GM12875 (cell line): ENCODE data around the gene CDK2.

Experiments
- H3K4me3 ChIP-seq: one replicate; pipeline ENCODE4 v1.5.1; 2011; ENCODE audit warnings: low read depth, low read length, control low read depth
- CTCF ChIP-seq: IDR thresholded peaks from 2 replicates; pipeline ENCODE4 v1.5.1; 2011; ENCODE audit warnings: low read depth, mild to moderate bottlenecking, control low read depth, inconsistent platforms, low read length, moderate library complexity, borderline replicate concordance; ENCODE audit not compliant: insufficient read depth

Gene CDK2

GRCh38 chr12:55940065-55940732 is 26.4 kb upstream of the CDK2 start:
- no peak overlapping the region for H3K4me3 ChIP-seq
- TF ChIP-seq CTCF: peak; percentile 91

GRCh38 chr12:55942055-55942454 is 24.6 kb upstream of the CDK2 start:
- TF ChIP-seq CTCF: no peak
- H3K4me3 ChIP-seq: no peak overlapping the region

GRCh38 chr12:55942577-55943136 is 24.0 kb upstream of the CDK2 start:
- TF ChIP-seq CTCF: no peak
- no peak overlapping the region for H3K4me3 ChIP-seq

- H3K4me3 ChIP-seq: no peak overlapping the region
Measured at GRCh38 chr12:55946553-55946952, 20.1 kb upstream of the CDK2 start.

GRCh38 chr12:55955344-55955743 is 11.3 kb upstream of the CDK2 start:
- TF ChIP-seq CTCF: no peak
- no peak overlapping the region for H3K4me3 ChIP-seq

More at GRCh38 chr12:55946553-55946952, 20.1 kb upstream of the CDK2 start:
- TF ChIP-seq CTCF: no peak

- no peak overlapping the region for H3K4me3 ChIP-seq
- peak; percentile 40; the same call in 1 of the 2 replicates for TF ChIP-seq CTCF
Measured at GRCh38 chr12:55955800-55956508, 10.7 kb upstream of the CDK2 start.

- TF ChIP-seq CTCF: no peak
- H3K4me3 ChIP-seq: no peak overlapping the region
Measured at GRCh38 chr12:55957106-55957859, 9.3 kb upstream of the CDK2 start.
